NCI-H128 (cell line): ENCODE data around the gene SIRPA.

Experiments used
- DNase-seq: peaks from one replicate; lab custom pipeline; 2025; ENCODE audit not compliant: unreplicated experiment; lab: John Stamatoyannopoulos, UW

SIRPA gene

GRCh38 chr20:1894951-1895673 is at the start of gene SIRPA:
Gene SIRPA, plus strand, starts transcription at chr20:1895407. Its CDS starts 41 bp downstream, at chr20:1895448.
- DNase-seq, result no peak

GRCh38 chr20:1845701-1846100 is 49.5 kb upstream of the SIRPA start:
- DNase-seq, result no peak

- DNase-seq, result no peak
Observed at GRCh38 chr20:1846341-1846740, 48.9 kb upstream of the SIRPA start.

GRCh38 chr20:1846876-1847275 is 48.3 kb upstream of the SIRPA start:
- DNase-seq, result no peak

- no peak for DNase-seq
Observed at GRCh38 chr20:1847780-1848179, 47.4 kb upstream of the SIRPA start.

- no peak for DNase-seq
Observed at GRCh38 chr20:1848373-1848772, 46.8 kb upstream of the SIRPA start.

- no peak for DNase-seq
Observed at GRCh38 chr20:1851396-1851795, 43.8 kb upstream of the SIRPA start.

GRCh38 chr20:1853473-1853872 is 41.7 kb upstream of the SIRPA start:
- DNase-seq, result no peak

- DNase-seq, result no peak
Observed at GRCh38 chr20:1854246-1854645, 41.0 kb upstream of the SIRPA start.

- no peak for DNase-seq
Observed at GRCh38 chr20:1855109-1855508, 40.1 kb upstream of the SIRPA start.

GRCh38 chr20:1855690-1856089 is 39.5 kb upstream of the SIRPA start:
- DNase-seq, result no peak

GRCh38 chr20:1856424-1856823 is 38.8 kb upstream of the SIRPA start:
- no peak for DNase-seq

- no peak for DNase-seq
Observed at GRCh38 chr20:1857466-1857865, 37.7 kb upstream of the SIRPA start.

GRCh38 chr20:1858871-1859270 is 36.3 kb upstream of the SIRPA start:
- no peak for DNase-seq

- DNase-seq, result no peak
Observed at GRCh38 chr20:1860446-1860845, 34.8 kb upstream of the SIRPA start.

GRCh38 chr20:1861347-1861976 is 33.7 kb upstream of the SIRPA start:
- no peak for DNase-seq

- no peak for DNase-seq
Observed at GRCh38 chr20:1861996-1862662, 33.1 kb upstream of the SIRPA start.

- no peak for DNase-seq
Observed at GRCh38 chr20:1862663-1863053, 32.5 kb upstream of the SIRPA start.

- no peak for DNase-seq
Observed at GRCh38 chr20:1863296-1863695, 31.9 kb upstream of the SIRPA start.

- no peak for DNase-seq
Observed at GRCh38 chr20:1866834-1867233, 28.4 kb upstream of the SIRPA start.

- no peak for DNase-seq
Observed at GRCh38 chr20:1867495-1868260, 27.5 kb upstream of the SIRPA start.

GRCh38 chr20:1868856-1869255 is 26.4 kb upstream of the SIRPA start:
- DNase-seq, result no peak
